ENCODE measurements around the gene LBX2.

Gene LBX2, protein sequence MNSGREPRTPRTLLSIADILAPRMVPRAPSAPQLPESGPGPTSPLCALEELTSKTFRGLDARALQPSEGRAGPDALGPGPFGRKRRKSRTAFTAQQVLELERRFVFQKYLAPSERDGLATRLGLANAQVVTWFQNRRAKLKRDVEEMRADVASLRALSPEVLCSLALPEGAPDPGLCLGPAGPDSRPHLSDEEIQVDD

DNA sequence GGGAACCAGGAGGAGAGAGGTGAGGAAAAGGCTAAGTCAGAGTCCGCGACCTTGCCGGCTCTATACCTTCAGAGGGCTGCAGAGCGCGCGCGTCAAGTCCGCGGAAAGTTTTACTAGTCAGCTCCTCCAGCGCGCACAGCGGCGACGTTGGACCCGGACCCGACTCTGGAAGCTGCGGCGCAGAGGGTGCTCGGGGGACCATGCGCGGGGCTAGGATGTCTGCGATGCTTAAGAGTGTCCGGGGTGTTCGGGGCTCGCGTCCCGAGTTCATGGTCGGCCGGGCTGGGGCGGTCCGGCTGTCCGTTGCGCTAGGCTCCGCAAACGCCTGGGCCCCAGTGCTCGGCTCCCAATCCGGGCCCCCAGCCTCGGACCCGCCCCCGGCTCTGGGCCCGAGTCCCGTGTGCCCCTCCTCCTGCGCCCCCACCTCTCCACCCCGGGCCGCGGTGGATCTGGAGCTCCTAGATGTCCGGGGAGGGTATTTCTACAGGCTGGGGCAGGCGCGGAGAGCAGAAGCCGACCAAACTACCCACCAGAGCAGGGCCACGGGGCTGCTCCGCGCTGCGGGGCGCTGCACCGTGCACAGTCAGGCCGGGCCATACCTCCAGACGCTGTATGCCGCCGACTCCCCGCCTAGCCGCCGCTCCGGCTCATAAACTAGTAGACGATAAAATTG lies at the start of gene LBX2:
Gene LBX2 (minus strand): TSS at position 337 of the 673 bp plus-strand sequence. CDS start 66 bp downstream, at position 271.
- DNase-seq (ENCODE audit: low read depth), result peak; percentile 35

DNA sequence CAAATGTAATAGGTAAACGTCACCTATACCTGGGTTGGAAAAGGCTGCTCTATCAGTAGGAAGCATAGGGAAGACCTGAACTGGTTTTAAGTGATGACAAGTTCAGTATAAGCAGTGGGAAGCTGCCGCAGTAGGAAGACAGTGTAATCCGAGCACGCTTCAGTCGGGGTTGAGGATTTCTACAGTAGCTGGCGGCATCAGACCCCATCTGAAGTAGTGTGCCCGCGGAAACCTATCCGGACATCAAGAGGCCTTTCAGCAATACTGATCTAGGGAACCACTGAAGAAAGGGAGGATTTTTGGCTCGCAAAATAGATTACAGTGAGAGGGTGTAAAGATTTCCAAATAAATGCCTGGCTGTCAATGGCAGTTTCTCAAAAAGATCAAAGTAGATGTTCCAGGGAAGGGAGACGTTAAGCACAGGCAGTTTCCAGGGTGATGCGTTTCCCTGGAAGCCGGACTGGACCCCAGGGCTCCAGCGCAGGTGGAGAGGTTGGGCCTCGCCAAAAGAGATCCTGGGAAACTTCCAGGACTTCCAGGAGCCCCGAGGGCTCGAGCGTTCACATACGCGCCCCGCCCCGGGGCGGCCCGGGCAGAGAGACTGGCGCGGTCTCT lies 49.0 kb upstream of the LBX2 start:
- DNase-seq (ENCODE audit: low read depth), result no peak

DNA sequence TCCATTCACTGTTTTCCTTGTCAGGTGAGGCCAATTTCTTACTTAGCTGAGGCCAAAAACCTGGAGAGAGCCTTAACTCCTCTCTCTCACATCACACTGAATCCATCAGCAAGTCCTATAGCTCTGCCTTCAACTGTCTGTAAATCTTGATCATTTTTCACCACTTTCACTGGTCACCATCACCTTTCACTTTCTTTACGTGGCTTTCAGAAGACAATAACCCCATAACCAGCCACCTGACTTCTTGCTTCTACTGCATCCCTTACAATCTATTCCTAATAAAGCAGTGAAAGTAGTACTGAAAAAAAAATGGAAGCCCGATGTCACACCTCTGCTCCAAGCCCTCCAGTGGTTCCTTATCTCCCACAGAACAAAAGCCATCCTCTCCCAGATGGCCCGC lies 46.6 kb upstream of the LBX2 start:
- no peak for DNase-seq (ENCODE audit: low read depth)

DNA sequence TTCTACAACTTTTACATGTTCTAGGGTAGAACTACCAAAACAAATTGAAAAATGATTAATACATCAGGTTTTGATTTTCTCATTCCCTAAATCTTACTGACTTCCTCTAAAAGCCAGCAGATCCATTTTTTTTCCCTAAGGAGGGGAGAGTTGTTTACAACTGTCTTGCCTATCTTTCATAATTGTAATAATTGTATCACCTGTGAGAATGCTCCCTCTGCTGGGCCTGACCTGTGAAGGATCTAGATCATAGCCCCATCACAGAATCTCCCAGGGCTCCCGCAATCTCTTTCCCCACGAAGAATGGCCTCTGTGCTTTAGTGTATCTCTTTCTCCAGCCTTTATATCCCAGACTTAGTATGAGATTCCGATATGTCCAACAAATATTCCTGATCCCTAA lies 45.2 kb upstream of the LBX2 start:
- DNase-seq (ENCODE audit: low read depth), result no peak

DNA sequence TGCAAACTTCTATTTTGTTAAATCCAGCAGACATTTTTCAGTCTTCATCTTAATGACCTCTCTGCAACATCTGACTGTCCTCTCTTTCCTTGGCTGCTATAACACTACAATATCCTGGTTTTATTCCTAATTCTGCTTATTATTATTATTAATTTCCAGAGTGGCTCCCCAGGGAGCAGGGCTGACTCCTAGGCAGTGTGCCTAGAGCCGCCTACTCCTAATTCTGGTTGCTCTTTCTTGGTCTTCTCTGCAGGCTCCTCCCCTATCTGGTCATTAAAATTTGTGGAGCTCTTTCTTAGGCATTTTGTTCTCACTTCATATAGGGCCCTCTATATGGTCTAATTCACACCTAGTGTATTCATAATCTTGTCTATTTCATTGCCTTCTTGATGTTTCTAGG lies 43.6 kb upstream of the LBX2 start:
- no peak for DNase-seq (ENCODE audit: low read depth)

DNA sequence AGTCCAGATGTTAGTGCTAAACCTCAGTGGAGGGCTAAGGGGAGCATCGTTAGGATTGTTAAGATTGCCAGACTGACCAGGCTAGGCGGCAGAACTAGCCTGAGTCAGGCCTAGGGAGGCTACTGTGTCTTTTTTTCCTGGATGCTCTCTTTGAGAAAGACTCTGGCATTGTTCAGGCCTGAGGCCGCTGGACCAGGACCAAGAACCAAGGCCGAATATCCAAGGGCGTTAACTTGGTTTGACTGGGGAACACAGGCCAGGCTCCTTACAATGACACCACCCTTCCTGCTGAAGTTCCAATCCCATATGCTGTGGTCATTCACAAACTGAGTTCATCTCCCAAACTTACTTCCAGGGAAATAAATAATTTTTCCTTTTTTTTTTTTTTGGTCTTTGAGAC lies 40.9 kb upstream of the LBX2 start:
- DNase-seq (ENCODE audit: low read depth), result no peak

DNA sequence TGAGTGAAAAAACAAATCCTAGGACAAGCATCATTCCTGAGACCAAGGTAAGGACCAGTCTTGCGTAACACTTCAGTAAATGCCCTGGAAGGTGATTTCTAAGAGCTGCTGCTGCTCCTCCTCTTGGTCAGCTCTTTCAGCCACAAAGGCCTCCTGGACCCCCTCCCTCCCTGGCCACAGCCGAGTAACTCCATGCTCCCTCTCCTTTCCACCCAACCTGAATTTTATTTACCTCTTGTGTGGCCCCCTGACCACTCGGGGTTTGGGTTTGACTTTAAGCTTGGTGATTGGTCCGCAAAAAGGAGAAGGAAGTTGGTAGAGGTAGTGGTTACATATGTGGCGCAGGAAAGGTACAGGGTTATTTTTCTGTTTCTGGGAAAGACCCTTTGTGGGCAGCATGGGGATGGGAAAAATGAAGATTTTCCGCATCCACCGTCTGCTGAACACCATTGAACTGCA lies 39.5 kb upstream of the LBX2 start:
- no peak for DNase-seq (ENCODE audit: low read depth)

DNA sequence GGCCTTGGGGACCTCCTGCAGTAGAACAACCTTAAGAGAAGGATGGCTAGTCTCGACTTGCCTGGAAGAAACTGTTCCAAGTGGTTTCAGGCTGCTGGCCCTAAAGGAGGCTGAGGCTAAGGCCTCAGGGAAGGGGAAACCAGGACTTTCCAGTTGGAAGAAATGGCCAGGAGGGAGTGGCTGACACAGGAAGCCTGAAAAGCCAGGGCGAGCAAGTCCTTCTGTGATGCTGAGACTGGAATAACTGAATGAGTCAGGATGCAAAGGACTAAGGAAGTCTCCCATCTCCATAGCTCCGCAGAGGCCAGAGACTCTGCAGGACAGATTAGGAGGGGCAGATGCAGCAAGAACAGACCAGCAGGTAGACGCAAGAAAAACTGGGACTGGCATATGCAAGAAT lies 37.7 kb upstream of the LBX2 start:
- DNase-seq (ENCODE audit: low read depth), result peak; percentile 33

DNA sequence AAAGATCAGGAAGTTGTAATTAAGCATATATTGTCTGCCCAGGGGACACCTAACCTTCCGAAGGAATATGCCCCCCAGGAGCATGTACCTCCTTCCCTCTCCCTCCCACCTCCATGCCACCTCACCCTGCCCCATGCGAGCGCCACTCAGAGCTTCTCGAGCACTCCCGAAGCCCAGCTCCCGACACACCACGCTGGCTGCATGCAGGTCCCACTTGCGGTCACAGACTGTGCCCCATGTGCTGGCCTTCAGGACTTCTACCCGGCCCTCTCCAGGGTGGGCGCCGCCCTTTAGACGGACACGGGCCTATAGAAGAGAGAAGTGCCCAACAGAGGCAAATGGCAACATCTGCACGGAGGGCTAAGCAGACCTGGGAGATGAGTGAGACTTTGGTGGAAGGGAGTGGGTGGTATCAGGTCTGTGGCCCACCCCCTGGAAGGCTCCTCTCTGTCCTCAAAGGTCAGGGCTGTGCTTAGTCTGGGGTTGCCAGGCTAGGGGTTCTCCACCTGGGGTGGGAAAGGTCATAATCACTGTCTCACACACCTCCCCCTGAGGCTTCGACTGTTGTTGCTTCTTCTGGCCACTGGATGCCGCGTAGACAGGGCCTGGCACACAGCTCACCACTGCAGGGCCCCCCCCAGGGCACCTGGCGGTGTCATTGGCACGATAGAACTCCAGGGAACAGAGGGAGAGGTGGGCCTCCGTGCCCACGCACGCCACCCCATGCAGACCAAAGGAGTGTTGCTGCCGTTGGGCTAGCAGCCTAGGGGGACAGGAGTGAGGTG lies 37.0 kb upstream of the LBX2 start:
- DNase-seq (ENCODE audit: low read depth), result no peak

DNA sequence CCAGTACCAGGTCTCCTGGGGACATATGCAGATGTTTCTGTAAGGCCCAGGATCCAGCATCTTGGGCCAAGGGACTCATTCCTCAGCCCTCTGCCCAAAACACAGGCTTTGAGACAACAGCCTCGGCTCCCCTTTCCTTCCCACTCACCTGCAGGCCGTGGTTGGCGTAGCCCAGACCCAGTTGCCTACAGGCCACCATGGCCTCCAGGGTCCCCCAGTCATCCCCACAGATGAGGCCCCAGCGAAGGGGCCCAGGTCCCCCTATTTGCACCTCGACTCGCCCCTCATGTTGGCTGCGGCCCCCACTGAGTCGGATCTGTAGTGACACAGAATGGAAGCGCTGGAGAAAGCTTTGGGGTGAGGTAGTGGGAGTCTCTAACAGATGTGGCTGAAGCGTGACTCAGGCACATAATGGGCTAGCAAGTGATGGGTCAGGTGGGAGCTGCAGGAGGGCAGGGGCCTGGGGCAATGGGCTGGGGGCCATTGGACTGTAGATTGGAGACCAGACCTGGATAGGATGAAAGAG lies 36.1 kb upstream of the LBX2 start:
- no peak for DNase-seq (ENCODE audit: low read depth)

DNA sequence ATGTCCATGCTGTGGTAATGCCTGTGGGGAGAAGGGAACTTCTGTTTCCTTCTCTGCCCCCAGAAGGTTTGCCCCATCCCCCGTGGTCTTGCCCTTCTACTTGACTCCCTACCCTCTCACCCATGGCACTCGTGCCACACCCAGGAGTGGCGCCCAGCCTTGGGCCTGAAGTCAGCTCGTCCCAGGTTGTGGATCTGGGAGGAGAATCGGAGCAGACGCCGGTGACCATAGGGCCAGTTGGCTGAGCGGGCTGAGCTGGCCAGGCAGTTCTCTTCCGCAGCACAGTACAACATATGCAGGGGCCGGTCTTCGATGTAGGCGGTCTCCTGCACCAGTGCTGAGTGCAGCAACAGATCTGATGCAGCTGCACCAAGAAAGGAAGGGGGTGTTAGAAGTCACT lies 35.0 kb upstream of the LBX2 start:
- no peak for DNase-seq (ENCODE audit: low read depth)

DNA sequence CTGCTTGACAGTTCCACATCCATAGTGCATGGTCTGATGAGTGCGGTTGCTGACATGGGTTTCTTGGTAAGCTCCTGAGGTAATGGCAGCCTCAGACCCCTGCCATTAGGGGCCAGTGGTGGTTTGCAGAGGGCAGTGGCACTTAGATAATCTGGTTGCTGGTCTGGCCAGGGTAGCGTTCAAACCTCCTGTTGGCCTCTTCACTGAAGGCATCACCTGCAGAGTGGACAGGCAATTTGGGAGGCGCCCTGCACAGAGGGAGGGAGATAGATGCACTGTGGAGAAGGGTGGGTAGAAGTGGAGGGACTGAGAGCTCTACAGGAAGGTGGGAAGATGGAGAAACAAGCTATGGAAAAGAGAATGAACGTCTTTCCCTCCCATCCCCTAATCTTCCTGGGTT lies 34.1 kb upstream of the LBX2 start:
- DNase-seq (ENCODE audit: low read depth), result no peak

DNA sequence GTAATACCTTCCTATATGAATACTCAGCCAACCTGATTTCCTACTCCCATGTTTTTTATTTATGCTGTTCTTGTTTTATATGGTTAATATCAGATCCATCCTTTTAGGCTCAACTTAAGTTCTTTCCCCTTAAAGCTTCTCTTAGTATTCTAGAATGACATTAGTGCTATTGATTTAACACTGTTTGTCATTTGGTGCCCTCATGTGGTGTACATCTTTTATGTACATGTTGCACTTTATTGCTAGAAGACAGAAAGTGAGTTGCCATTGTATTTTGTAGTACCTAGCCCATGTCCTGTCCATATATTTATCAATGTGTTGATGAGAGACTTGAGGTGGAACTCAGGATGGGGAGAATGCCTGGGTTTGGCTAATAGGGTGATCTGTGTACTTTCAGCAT lies 32.8 kb upstream of the LBX2 start:
- DNase-seq (ENCODE audit: low read depth), result peak; percentile 66

DNA sequence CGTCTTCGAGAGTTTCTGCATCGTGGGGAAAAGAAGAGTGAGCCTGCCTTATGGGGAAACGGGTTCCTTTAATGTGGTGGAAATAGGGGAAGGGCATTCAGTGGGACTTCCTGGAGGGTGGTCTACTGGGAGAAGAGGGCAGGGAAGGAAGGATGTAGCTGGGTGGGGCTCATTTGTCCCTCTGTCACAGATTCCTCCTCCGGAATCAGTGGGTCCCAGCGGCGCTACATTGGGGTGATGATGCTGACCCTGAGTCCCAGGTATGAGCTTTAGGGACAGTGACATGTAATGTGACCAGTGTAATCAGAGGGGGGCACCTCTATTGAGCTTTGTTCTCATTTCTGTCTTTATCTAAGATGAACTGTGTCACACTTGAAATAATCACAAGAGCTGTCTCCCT lies 32.3 kb upstream of the LBX2 start:
- DNase-seq (ENCODE audit: low read depth), result no peak

DNA sequence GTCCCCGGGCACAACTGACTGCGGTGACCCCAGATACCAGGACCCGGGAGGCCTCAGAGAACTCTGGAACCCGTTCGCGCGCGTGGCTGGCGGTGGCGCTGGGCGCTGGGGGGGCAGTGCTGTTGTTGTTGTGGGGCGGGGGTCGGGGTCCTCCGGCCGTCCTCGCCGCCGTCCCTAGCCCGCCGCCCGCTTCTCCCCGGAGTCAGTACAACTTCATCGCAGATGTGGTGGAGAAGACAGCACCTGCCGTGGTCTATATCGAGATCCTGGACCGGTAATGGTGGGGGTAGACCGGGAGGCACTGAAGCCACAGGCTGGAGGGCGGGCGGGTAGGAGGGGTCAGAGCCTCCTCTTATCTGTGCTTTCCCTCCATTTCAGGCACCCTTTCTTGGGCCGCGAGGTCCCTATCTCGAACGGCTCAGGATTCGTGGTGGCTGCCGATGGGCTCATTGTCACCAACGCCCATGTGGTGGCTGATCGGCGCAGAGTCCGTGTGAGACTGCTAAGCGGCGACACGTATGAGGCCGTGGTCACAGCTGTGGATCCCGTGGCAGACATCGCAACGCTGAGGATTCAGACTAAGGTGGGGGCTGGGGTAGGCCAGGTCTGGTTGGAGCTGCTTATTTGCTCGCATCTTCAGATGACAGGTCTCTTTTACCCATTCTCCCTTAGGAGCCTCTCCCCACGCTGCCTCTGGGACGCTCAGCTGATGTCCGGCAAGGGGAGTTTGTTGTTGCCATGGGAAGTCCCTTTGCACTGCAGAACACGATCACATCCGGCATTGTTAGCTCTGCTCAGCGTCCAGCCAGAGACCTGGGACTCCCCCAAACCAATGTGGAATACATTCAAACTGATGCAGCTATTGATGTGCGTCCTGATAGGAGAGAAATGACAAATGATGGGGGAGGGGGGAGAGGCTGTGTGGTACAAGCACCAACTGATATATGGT lies 31.1 kb upstream of the LBX2 start:
- peak; percentile 71 for DNase-seq (ENCODE audit: low read depth)

DNA sequence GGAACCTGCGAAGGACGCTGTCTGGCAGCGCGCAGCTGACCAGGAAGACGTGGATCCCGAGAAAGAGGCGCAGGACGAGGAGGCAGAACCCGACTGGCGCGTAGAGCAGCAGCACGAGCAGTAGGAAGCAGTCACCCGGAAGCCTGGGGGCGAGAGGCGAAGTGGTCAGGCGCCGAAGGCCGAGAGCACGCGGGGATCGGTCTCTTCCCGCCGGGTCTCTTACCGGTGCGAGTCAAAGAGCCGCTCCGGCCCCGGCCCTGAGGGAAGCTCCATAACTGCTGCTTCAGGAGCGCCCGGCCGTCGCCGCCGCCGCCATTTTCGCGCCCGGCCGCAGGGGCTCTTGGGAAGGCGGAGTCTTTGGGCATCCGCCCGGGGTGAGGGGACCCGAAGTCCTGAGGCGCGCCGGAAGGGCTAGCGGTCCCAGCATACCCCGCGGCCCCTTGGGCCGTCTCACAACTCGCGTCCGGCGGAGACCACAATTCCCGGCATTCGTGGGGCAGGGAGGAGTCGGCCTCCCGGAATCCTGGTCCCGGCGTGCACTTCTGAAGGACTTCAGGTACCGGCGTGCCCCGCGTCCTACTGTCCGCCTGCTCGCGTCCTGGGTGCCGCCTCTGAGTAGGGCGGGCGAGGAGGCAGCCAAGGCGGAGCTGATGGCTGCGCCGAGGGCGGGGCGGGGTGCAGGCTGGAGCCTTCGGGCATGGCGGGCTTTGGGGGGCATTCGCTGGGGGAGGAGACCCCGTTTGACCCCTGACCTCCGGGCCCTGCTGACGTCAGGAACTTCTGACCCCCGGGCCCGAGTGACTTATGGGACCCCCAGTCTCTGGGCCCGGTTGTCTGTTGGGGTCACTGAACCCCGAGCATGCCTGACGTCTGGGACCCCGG lies 30.2 kb upstream of the LBX2 start, which contains the start of the genes AUP1 and HTRA2:
Gene AUP1 (minus strand): TSS at position 350 of the 882 bp plus-strand sequence. CDS start 77 bp downstream, at position 273.
Gene HTRA2 (plus strand): TSS at position 577 of the 882 bp plus-strand sequence. CDS start 74 bp downstream, at position 651.
- DNase-seq (ENCODE audit: low read depth), result peak; percentile 99

DNA sequence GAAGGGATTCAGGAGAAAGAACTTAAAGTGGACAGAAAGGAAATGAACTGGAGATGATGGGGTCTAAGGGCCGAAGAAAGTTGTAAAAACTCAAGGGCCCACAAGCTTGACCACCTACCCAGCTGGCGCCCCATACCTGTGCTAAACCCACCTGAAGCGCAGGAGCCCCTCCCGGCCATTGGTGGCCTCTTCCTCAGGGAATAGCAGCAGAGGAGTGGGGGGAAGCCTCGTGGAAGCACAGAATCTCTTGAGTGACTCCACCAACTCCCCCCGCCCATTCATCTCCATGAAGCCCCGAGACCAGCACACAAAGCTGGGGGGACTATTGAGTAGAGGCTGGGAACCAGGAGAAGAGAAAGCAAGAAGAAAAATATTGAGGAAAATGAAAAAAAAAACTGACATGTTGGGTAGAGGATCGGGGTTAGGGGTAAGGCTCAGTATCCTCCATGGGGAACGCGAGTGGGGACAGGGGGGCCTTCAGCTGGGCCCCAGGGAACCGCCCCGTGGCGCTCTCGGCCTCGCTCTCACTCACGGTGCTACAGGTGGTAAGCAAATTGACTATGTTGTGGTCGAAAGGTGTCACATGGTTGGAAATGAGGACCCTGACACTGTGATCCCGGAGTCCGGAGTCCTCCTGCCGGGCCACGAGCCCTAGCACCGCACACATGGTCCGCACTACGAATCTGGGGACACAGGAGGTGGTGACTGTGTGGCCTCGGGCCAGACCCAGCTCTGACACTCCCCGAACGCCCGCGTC lies 29.4 kb upstream of the LBX2 start:
- no peak for DNase-seq (ENCODE audit: low read depth)

DNA sequence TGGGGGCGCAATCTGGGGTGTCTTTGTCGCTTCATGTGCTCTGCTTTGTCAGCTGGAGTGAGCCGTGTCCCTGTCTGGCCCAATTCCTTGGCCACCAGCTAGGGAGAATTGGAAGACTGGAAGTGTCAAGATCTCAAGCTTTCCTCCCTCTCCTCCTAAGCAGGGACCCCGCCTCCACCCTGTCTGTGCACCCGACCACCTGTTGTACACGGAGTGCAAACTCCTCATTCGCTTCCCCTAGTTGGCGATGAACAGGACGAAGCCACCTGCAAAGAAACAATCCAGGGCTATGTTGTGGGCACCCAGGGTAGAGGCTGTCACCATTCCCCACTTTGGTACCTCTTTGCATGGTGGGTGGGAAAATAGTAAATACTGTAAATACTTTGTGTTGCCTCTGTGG lies 28.3 kb upstream of the LBX2 start:
- no peak for DNase-seq (ENCODE audit: low read depth)

DNA sequence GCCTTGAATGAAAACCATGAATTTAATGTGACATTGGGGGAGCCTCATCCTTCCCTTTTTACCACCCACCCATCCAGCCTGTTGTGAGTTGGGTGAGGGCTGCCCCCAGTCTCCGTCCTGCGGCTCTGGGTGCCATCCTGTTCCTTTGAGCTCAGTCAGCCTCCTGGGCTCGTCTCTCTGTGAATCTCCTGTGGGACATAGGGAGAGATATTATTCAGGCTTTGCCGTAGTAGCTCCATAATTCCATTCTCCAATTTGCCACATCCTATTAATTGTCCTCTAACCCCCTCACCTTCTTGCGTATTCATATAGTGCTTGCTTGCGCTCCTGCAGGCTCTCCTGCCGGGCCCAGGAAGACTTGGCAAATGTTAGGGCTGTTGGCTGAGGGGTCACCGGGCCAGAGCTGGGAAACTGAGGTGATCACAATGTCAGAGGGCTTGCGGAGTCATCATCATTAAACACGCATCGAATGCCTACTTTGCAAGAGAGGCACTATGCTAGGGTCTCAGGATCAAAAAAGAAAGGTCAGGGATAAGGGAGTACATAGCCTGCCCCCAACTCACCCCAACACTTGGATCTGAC lies 27.3 kb upstream of the LBX2 start:
- no peak for DNase-seq (ENCODE audit: low read depth)
